ENCODE data around the gene TCOF1.

TCOF1 gene

GRCh38 chr5:150443242-150444075 lies 86.0 kb downstream of the TCOF1 start:
- no peak for DNase-seq (ENCODE audit: low read depth, low spot score)
- no peak overlapping the region for H3K9ac ChIP-seq (ENCODE audit: insufficient read length, low read depth)
- H3K4me1 ChIP-seq (ENCODE audit: insufficient read depth, insufficient read length), result peaks cover 5% of the 10 kb centered on the region
- no peak overlapping the region for H3K4me3 ChIP-seq (ENCODE audit: insufficient read length, low read depth)
- H3K27me3 ChIP-seq (ENCODE audit: insufficient read depth, insufficient read length), result no peaks in the 10 kb centered on the region
- no peaks in the 10 kb centered on the region for H3K9me3 ChIP-seq (ENCODE audit: insufficient read depth, low read length)
- TF ChIP-seq SUZ12 (IDR thresholded peaks at IDR 0.05; ENCODE audit: extremely low read depth, insufficient read depth, insufficient read length) (no peak), YY1 (IDR thresholded peaks at IDR 0.05; ENCODE audit: insufficient read depth, insufficient read length) (no peak), ZNF274 (IDR thresholded peaks at IDR 0.05; ENCODE audit: low read depth, low read length) (no peak)
- peaks cover 54% of the 10 kb centered on the region for H3K36me3 ChIP-seq (ENCODE audit: insufficient read depth, insufficient read length, low read length)

GRCh38 chr5:150444770-150445169 lies 87.3 kb downstream of the TCOF1 start:
- H3K4me3 ChIP-seq (ENCODE audit: insufficient read length, low read depth), result no peak overlapping the region
- no peak for DNase-seq (ENCODE audit: low read depth, low spot score)
- H3K9me3 ChIP-seq (ENCODE audit: insufficient read depth, low read length), result no peaks in the 10 kb centered on the region
- H3K36me3 ChIP-seq (ENCODE audit: insufficient read depth, insufficient read length, low read length), result peaks cover 61% of the 10 kb centered on the region
- H3K4me1 ChIP-seq (ENCODE audit: insufficient read depth, insufficient read length), result peaks cover 5% of the 10 kb centered on the region
- TF ChIP-seq SUZ12 (IDR thresholded peaks at IDR 0.05; ENCODE audit: extremely low read depth, insufficient read depth, insufficient read length) (no peak), ZNF274 (IDR thresholded peaks at IDR 0.05; ENCODE audit: low read depth, low read length) (no peak), YY1 (IDR thresholded peaks at IDR 0.05; ENCODE audit: insufficient read depth, insufficient read length) (no peak)
- no peak overlapping the region for H3K9ac ChIP-seq (ENCODE audit: insufficient read length, low read depth)
- H3K27me3 ChIP-seq (ENCODE audit: insufficient read depth, insufficient read length), result no peaks in the 10 kb centered on the region

GRCh38 chr5:150446088-150446487 lies 88.6 kb downstream of the TCOF1 start:
- TF ChIP-seq YY1 (IDR thresholded peaks at IDR 0.05; ENCODE audit: insufficient read depth, insufficient read length), result no peak
- TF ChIP-seq ZNF274 (IDR thresholded peaks at IDR 0.05; ENCODE audit: low read depth, low read length), result no peak
- no peak for TF ChIP-seq SUZ12 (IDR thresholded peaks at IDR 0.05; ENCODE audit: extremely low read depth, insufficient read depth, insufficient read length)
- Histone ChIP-seq H3K4me3 (ENCODE audit: insufficient read length, low read depth) (no peak overlapping the region), H3K36me3 (ENCODE audit: insufficient read depth, insufficient read length, low read length) (peaks cover 61% of the 10 kb centered on the region), H3K4me1 (ENCODE audit: insufficient read depth, insufficient read length) (peaks cover 5% of the 10 kb centered on the region), H3K9me3 (ENCODE audit: insufficient read depth, low read length) (no peaks in the 10 kb centered on the region), H3K27me3 (ENCODE audit: insufficient read depth, insufficient read length) (no peaks in the 10 kb centered on the region), H3K9ac (ENCODE audit: insufficient read length, low read depth) (no peak overlapping the region)
- no peak for DNase-seq (ENCODE audit: low read depth, low spot score)

DNA sequence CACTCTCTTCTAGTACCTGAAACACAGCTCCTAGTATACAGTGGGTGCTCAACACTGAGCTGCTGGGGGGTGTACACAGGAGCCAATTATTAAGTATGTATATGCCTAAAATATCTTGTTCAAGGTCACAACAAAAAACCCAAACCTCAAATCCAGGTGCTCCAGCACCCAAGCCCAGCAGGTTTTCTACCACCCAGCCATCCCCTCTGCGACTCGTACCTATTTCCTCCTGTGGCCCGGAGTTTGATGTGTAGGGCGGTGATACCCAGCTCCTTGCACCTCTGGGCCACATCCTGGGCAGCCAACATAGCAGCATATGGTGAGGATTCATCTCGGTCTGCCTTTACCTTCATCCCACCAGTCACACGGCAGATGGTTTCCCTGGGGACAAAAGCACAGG lies 89.1 kb downstream of the TCOF1 start:
- H3K36me3 ChIP-seq (ENCODE audit: insufficient read depth, insufficient read length, low read length), result peaks cover 61% of the 10 kb centered on the region
- no peak overlapping the region for H3K4me3 ChIP-seq (ENCODE audit: insufficient read length, low read depth)
- H3K4me1 ChIP-seq (ENCODE audit: insufficient read depth, insufficient read length), result peaks cover 5% of the 10 kb centered on the region
- no peaks in the 10 kb centered on the region for H3K27me3 ChIP-seq (ENCODE audit: insufficient read depth, insufficient read length)
- no peaks in the 10 kb centered on the region for H3K9me3 ChIP-seq (ENCODE audit: insufficient read depth, low read length)
- peak overlapping the region; percentile 47 for H3K9ac ChIP-seq (ENCODE audit: insufficient read length, low read depth)
- DNase-seq (ENCODE audit: low read depth, low spot score), result no peak
- TF ChIP-seq YY1 (IDR thresholded peaks at IDR 0.05; ENCODE audit: insufficient read depth, insufficient read length) (no peak), ZNF274 (IDR thresholded peaks at IDR 0.05; ENCODE audit: low read depth, low read length) (no peak), SUZ12 (IDR thresholded peaks at IDR 0.05; ENCODE audit: extremely low read depth, insufficient read depth, insufficient read length) (no peak)

DNA sequence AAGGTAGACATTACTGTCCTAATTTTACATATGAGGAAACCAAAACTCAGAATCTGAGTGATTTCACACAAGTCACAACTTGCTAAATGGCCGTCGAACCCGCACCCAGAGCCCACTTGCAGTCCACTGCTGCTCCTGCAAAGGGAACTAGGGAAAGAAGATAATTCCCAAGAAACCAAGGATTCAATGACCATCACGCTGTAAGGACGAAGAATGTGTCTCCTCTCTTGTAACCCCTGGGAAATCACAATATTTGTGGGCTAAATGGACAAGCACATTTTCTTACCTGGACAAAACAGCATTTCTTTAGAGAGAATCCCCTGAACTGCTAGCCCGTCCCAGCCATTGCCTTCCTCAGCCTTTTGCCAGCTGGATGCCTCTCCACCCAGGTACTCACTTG lies 89.7 kb downstream of the TCOF1 start:
- H3K4me3 ChIP-seq (ENCODE audit: insufficient read length, low read depth), result no peak overlapping the region
- H3K9ac ChIP-seq (ENCODE audit: insufficient read length, low read depth), result peak overlapping the region; percentile 86
- peaks cover 5% of the 10 kb centered on the region for H3K4me1 ChIP-seq (ENCODE audit: insufficient read depth, insufficient read length)
- H3K36me3 ChIP-seq (ENCODE audit: insufficient read depth, insufficient read length, low read length), result peaks cover 61% of the 10 kb centered on the region
- no peak for DNase-seq (ENCODE audit: low read depth, low spot score)
- H3K27me3 ChIP-seq (ENCODE audit: insufficient read depth, insufficient read length), result no peaks in the 10 kb centered on the region
- TF ChIP-seq ZNF274 (IDR thresholded peaks at IDR 0.05; ENCODE audit: low read depth, low read length) (no peak), SUZ12 (IDR thresholded peaks at IDR 0.05; ENCODE audit: extremely low read depth, insufficient read depth, insufficient read length) (no peak), YY1 (IDR thresholded peaks at IDR 0.05; ENCODE audit: insufficient read depth, insufficient read length) (no peak)
- H3K9me3 ChIP-seq (ENCODE audit: insufficient read depth, low read length), result no peaks in the 10 kb centered on the region

GRCh38 chr5:150448334-150448733 lies 90.8 kb downstream of the TCOF1 start:
- no peak for TF ChIP-seq ZNF274 (IDR thresholded peaks at IDR 0.05; ENCODE audit: low read depth, low read length)
- no peak for TF ChIP-seq SUZ12 (IDR thresholded peaks at IDR 0.05; ENCODE audit: extremely low read depth, insufficient read depth, insufficient read length)
- TF ChIP-seq YY1 (IDR thresholded peaks at IDR 0.05; ENCODE audit: insufficient read depth, insufficient read length), result no peak
- H3K4me3 ChIP-seq (ENCODE audit: insufficient read length, low read depth), result peak overlapping the region; percentile 90
- H3K9me3 ChIP-seq (ENCODE audit: insufficient read depth, low read length), result no peaks in the 10 kb centered on the region
- peak overlapping the region; percentile 86 for H3K9ac ChIP-seq (ENCODE audit: insufficient read length, low read depth)
- no peak for DNase-seq (ENCODE audit: low read depth, low spot score)
- H3K4me1 ChIP-seq (ENCODE audit: insufficient read depth, insufficient read length), result peaks cover 5% of the 10 kb centered on the region
- H3K27me3 ChIP-seq (ENCODE audit: insufficient read depth, insufficient read length), result no peaks in the 10 kb centered on the region
- H3K36me3 ChIP-seq (ENCODE audit: insufficient read depth, insufficient read length, low read length), result peaks cover 59% of the 10 kb centered on the region

GRCh38 chr5:150448952-150449516 lies 91.5 kb downstream of the TCOF1 start:
- TF ChIP-seq YY1 (IDR thresholded peaks at IDR 0.05; ENCODE audit: insufficient read depth, insufficient read length) (no peak), SUZ12 (IDR thresholded peaks at IDR 0.05; ENCODE audit: extremely low read depth, insufficient read depth, insufficient read length) (no peak), ZNF274 (IDR thresholded peaks at IDR 0.05; ENCODE audit: low read depth, low read length) (no peak)
- no peak for DNase-seq (ENCODE audit: low read depth, low spot score)
- H3K9ac ChIP-seq (ENCODE audit: insufficient read length, low read depth), result peak overlapping the region; percentile 86
- H3K9me3 ChIP-seq (ENCODE audit: insufficient read depth, low read length), result no peaks in the 10 kb centered on the region
- H3K4me3 ChIP-seq (ENCODE audit: insufficient read length, low read depth), result peak overlapping the region; percentile 90
- H3K27me3 ChIP-seq (ENCODE audit: insufficient read depth, insufficient read length), result no peaks in the 10 kb centered on the region
- peaks cover 5% of the 10 kb centered on the region for H3K4me1 ChIP-seq (ENCODE audit: insufficient read depth, insufficient read length)
- H3K36me3 ChIP-seq (ENCODE audit: insufficient read depth, insufficient read length, low read length), result peaks cover 52% of the 10 kb centered on the region
